Immature natural killer cell (primary cell): Measurements from ENCODE around the gene HYI. TPM values are rescaled to one million over a fixed set of nuclear protein-coding genes. Genes with fewer than 3 reads are reported as not detected.

Experiments used
- DNase-seq, 3 donors: peaks; one replicate each; pipeline ENCODE4 v3.0.0; 2022; ENCODE audit warnings: mixed read lengths in 1 of 3
- H3K27ac Mint-ChIP-seq, 6 donors: one replicate each; pipeline ENCODE4 v1.8.0; 2020; ENCODE audit warnings: mixed read lengths in 6 of 6, mild to moderate bottlenecking in 5 of 6, inconsistent platforms in 4 of 6, moderate library complexity in 3 of 6
- H3K27me3 Mint-ChIP-seq, 3 donors: one replicate each; pipeline ENCODE4 v1.8.0; 2020 to 2021; ENCODE audit warnings: low read depth in 3 of 3, mild to moderate bottlenecking in 3 of 3, mixed read lengths in 3 of 3, moderate library complexity in 3 of 3, inconsistent platforms in 1 of 3
- H3K36me3 Mint-ChIP-seq, 3 donors: one replicate each; pipeline ENCODE4 v1.8.0; 2020; ENCODE audit warnings: mixed read lengths in 3 of 3, inconsistent platforms in 2 of 3, mild to moderate bottlenecking in 2 of 3
- H3K4me1 Mint-ChIP-seq, 2 donors: one replicate each; pipeline ENCODE4 v1.8.0; 2020; ENCODE audit warnings: inconsistent platforms in 2 of 2, mild to moderate bottlenecking in 2 of 2, mixed read lengths in 2 of 2, moderate library complexity in 1 of 2
- H3K4me3 Mint-ChIP-seq, 5 donors: one replicate each; pipeline ENCODE4 v1.8.0; 2020; ENCODE audit warnings: mild to moderate bottlenecking in 5 of 5, mixed read lengths in 5 of 5, inconsistent platforms in 3 of 5, moderate library complexity in 3 of 5
- H3K9me3 Mint-ChIP-seq, 6 donors: one replicate each; pipeline ENCODE4 v1.8.0; 2020; ENCODE audit warnings: mild to moderate bottlenecking in 6 of 6, mixed read lengths in 6 of 6, inconsistent platforms in 4 of 6, moderate library complexity in 3 of 6
- polyA plus RNA-seq, 3 donors: library from polyadenylated mRNA; unstranded; fragments of 300-500 nt; fragmentation: Illumina TruSeq; gene quantifications; one replicate each; pipeline ENCODE4 v1.2.3, GENCODE V29; 2021

The HYI gene
- polyA plus RNA-seq, 3 donors from 2014 or later = 1.6 to 8.3 (median 4.5) TPM

DNA sequence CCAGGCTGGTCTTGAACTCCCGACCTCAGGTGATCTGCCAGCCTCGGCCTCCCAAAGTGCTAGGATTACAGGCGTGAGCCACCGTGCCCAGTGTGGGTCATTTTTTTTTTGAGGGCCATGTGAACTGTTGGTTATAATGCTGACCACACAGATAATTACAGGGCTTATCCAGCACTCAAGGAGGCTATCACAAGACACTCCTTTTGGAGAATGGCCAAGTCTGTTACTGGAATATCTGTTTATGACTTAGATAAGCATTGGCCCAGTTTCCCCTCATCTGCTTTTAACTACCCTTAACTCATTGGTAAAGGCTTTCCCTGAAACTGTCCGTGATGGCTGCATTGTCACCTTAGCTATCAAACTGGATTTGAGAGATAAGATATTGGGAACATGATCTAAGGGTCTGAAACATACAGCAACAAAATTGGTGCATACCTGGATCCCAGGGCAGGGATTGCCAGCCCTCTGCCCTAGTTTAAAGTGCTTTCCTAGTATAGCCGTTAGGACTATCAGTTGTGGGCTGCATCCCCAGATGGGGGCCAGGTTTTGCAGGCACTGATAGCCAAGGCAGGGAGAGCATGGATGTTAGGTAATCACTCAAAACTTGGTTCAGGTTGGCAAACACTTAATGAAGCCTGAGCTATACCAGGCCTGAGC, 48.4 kb downstream of the HYI start:
- DNase-seq = no peak
- Mint-ChIP-seq H3K36me3 (peaks cover 29 to 44% (median 30%) of the 10 kb centered on the region in 3 donors), H3K9me3 (no peaks in the 10 kb centered on the region), H3K4me3 (no peak overlapping the region), H3K27ac (no peak overlapping the region), H3K27me3 (peaks cover 0 to 1% (median 0%) of the 10 kb centered on the region in 3 donors), H3K4me1 (peaks cover 2 to 13% of the 10 kb centered on the region in 2 donors)

DNA sequence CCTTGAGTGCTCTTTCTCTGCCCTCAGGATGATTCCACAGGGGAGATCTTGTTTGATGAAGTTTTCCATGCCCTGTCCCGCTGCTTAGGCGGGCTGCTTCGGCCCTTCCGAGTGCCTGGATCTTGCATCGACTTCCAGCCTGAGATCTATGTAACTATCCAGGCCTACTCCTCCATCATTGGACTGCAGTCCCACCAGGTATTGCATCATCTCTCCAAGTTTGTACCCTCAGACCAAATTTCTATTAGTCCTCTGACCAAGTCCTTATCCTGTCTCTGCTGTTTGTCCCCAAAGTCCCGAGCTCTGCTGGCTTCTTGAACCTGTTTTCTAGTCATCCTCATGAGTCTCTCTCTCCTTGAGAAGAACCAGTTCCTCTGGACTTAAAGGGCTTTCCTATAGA, 49.4 kb downstream of the HYI start:
- Mint-ChIP-seq H3K27ac (no peak overlapping the region), H3K27me3 (peaks cover 0 to 1% (median 0%) of the 10 kb centered on the region in 3 donors), H3K36me3 (peaks cover 25 to 42% (median 29%) of the 10 kb centered on the region in 3 donors), H3K4me1 (peaks cover 2 to 13% of the 10 kb centered on the region in 2 donors), H3K9me3 (no peaks in the 10 kb centered on the region), H3K4me3 (no peak overlapping the region)
- no peak for DNase-seq

DNA sequence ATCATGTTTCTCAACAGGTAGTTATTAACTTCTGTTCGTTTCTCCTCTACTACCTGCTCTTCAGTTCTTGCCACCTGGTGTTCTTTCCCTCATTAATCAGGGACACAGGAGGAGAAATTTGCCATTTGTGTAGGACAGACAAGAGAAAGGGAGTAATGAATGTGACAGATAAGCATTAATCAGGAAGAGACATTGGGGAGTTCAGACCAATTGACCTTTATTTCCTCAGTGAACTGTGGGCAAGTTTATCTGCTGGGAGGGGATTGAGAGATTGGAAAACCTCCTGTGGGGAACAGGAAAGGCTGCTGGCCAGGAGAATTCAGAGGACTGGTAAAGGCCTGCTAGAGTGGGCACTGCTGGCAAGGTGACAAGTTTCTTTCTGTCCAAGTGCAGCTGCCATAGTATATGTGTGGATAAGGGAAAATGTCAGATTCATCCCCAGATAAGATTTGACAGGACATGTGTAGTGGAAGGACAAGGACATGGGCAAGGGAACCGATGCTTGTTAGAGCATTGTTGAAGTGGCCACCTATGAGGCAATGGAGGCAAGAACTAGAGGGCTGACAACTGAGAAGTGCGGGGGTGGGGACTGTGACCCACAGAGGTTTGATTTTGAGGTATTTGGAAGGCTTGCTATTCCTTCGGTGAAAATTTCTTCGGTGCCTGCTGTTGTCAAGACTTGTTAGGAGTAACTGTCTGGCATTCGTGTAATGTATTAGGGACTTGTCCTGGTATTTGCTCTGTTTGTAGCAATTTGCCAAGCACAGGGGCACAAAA, 51.5 kb downstream of the HYI start:
- Mint-ChIP-seq H3K4me1 (peaks cover 2 to 13% of the 10 kb centered on the region in 2 donors), H3K9me3 (no peaks in the 10 kb centered on the region), H3K27ac (peak overlapping the region in 4 of 6 donors; percentile 1 to 61 (median 8)), H3K4me3 (no peak overlapping the region), H3K27me3 (peaks cover 0 to 1% (median 0%) of the 10 kb centered on the region in 3 donors), H3K36me3 (peaks cover 16 to 34% (median 21%) of the 10 kb centered on the region in 3 donors)
- no peak for DNase-seq

Other genes with a start within 250 kb of the HYI start
- 1 to 10 TPM in 1 of 3 donors, under 1 TPM in 1, not detected in 1; 0.53 to 3.7 TPM for gene TMEM125, start 183.9 kb downstream of the HYI start, polyA plus RNA-seq
- not detected for gene C1orf210, start 168.3 kb downstream of the HYI start, polyA plus RNA-seq
- gene TIE1, start 152.9 kb downstream of the HYI start, polyA plus RNA-seq = 1 to 10 TPM; 8.8 to 9.2 (median 8.8) TPM
- under 1 TPM in 1 of 3 donors, not detected in 2; 0.57 TPM for gene MPL, start 116.1 kb downstream of the HYI start, polyA plus RNA-seq
- 1 to 10 TPM in 2 of 3 donors, under 1 TPM in 1; 0.69 to 4.0 (median 3.0) TPM for gene CDC20, start 95.0 kb downstream of the HYI start, polyA plus RNA-seq
- 100 to 1,000 TPM in 2 of 3 donors, 10 to 100 TPM in 1; 99.8 to 189 (median 113) TPM for gene ELOVL1, start 85.9 kb downstream of the HYI start, polyA plus RNA-seq
- gene MED8, start 64.1 kb downstream of the HYI start, polyA plus RNA-seq = 10 to 100 TPM; 24.8 to 43.3 (median 31.4) TPM
- gene SZT2, start 64.0 kb downstream of the HYI start, polyA plus RNA-seq = 1 to 10 TPM; 3.4 to 8.3 (median 4.5) TPM
- gene PTPRF, start 77.0 kb upstream of the HYI start, polyA plus RNA-seq = not detected
- gene KDM4A, start 196.2 kb upstream of the HYI start, polyA plus RNA-seq = 10 to 100 TPM in 1 of 3 donors, 1 to 10 TPM in 2; 2.1 to 14.1 (median 6.7) TPM